PC-3 (cell line): ENCODE results near the gene SPPL2C.

ENCODE experiments used
- EZH2 ChIP-seq: fragments of 300-600 bp; sonication (generic); IDR thresholded peaks from one replicate; pipeline ENCODE4 v1.6.1; 2017; ENCODE audit warnings: antibody characterized with exemption, mild to moderate bottlenecking, low read length; ENCODE audit not compliant: unreplicated experiment
- EZH2phosphoT487 ChIP-seq: fragments of 300-600 bp; sonication (generic); IDR thresholded peaks from 2 replicates; pipeline ENCODE4 v1.6.1; 2018; ENCODE audit warnings: mild to moderate bottlenecking, antibody characterized with exemption, low read length, borderline replicate concordance
- TF ChIP-seq, protein P1 (sequence below): fragments of 300-600 bp; sonication (generic); conservative IDR thresholded peaks from 2 replicates; pipeline ENCODE4 v1.5.1; 2017; ENCODE audit warnings: antibody characterized with exemption, low read depth, mild to moderate bottlenecking, low read length

GRCh38 chr17:45894022-45894784 is 49.5 kb downstream of the SPPL2C start, which contains the start of gene MAPT:
- TF ChIP-seq, protein P1, sequence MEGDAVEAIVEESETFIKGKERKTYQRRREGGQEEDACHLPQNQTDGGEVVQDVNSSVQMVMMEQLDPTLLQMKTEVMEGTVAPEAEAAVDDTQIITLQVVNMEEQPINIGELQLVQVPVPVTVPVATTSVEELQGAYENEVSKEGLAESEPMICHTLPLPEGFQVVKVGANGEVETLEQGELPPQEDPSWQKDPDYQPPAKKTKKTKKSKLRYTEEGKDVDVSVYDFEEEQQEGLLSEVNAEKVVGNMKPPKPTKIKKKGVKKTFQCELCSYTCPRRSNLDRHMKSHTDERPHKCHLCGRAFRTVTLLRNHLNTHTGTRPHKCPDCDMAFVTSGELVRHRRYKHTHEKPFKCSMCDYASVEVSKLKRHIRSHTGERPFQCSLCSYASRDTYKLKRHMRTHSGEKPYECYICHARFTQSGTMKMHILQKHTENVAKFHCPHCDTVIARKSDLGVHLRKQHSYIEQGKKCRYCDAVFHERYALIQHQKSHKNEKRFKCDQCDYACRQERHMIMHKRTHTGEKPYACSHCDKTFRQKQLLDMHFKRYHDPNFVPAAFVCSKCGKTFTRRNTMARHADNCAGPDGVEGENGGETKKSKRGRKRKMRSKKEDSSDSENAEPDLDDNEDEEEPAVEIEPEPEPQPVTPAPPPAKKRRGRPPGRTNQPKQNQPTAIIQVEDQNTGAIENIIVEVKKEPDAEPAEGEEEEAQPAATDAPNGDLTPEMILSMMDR, result peak; percentile 91
- TF ChIP-seq EZH2, result no peak
- no peak for TF ChIP-seq EZH2phosphoT487
